ENCODE measurements around the gene ADAM12. TPM values are rescaled to one million over a fixed set of nuclear protein-coding genes. Genes with fewer than 3 reads are reported as not detected.

The ADAM12 gene
- total and polyA plus RNA-seq, 2 donors (not counting 3 experiments of a cell fraction or from before 2014, with no cell fraction given): 0.22 to 0.33 TPM

GRCh38 chr10:126243971-126244370 is 144.3 kb downstream of the ADAM12 start:
- dilution Hi-C loops (cut with MboI; ENCODE audit: extremely low pct_ligation_motif_present, low sequenced_read_pairs) (no loop called here), intact Hi-C loops (cut with micrococcal nuclease) (no loop called here)
- no TSS peak for BruUV-seq (replicated peaks)
- CTCF ChIA-PET: no interaction called here
- Histone ChIP-seq H4K20me1 (replicated peaks; ENCODE audit: control insufficient read depth, extremely low read depth, insufficient read depth, low read length) (no peaks in the 10 kb centered on the region), H3K9ac (replicated peaks; ENCODE audit: extremely low read depth, insufficient read depth, low read length) (no peak overlapping the region), H3K9me1 (replicated peaks; ENCODE audit: control insufficient read depth, extremely low read depth, insufficient read depth, low read length) (no peaks in the 10 kb centered on the region), H2AFZ (ENCODE audit: low read depth, low read length) (no peak overlapping the region), H3K79me2 (ENCODE audit: control insufficient read depth, insufficient read depth, low read length) (no peaks in the 10 kb centered on the region), H3K27ac (ENCODE audit: insufficient read depth, low read depth, low read length) (no peak overlapping the region), H3K4me3 (replicated peaks in 1 of 3; ENCODE audit: insufficient read depth in 1 of 3, low read depth in 1 of 3, low read length in 3 of 3) (no peak overlapping the region), H3K4me1 (ENCODE audit: control insufficient read depth, extremely low read depth, insufficient read depth, low read length) (peaks cover 10% of the 10 kb centered on the region), H3K36me3 (ENCODE audit: control insufficient read depth in 2 of 2, extremely low read depth in 1 of 2, insufficient read depth in 2 of 2, low read length in 2 of 2) (no peaks in the 10 kb centered on the region), H3K4me2 (ENCODE audit: insufficient read depth, low read length) (no peak overlapping the region), H3K9me3 (replicated peaks; ENCODE audit: control insufficient read depth, insufficient read depth, low read length) (no peaks in the 10 kb centered on the region), H3K27me3 (ENCODE audit: control insufficient read depth in 2 of 2, insufficient read depth in 2 of 2, low read length in 2 of 2) (no peaks in the 10 kb centered on the region)
- POLR2A ChIA-PET: no interaction called here
- no peak for DNase-seq (ENCODE audit: low read depth, low spot score)
- FAIRE-seq: no peak
- TF ChIP-seq CTCF (IDR thresholded peaks at IDR 0.05; ENCODE audit: extremely low read depth in 1 of 2, insufficient read depth in 1 of 2, low read depth in 1 of 2, low read length in 2 of 2): no peak
- TF ChIP-seq, protein P1, sequence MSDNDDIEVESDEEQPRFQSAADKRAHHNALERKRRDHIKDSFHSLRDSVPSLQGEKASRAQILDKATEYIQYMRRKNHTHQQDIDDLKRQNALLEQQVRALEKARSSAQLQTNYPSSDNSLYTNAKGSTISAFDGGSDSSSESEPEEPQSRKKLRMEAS (IDR thresholded peaks at IDR 0.05; ENCODE audit: insufficient read depth, insufficient read length): no peak
- no peak for TF ChIP-seq POLR2AphosphoS5 (IDR thresholded peaks at IDR 0.05; ENCODE audit: insufficient read depth, low read depth, low read length)
- TF ChIP-seq JUN (IDR thresholded peaks at IDR 0.05; ENCODE audit: borderline replicate concordance, insufficient read depth, insufficient read length, low read depth): no peak
- TF ChIP-seq MYC (IDR thresholded peaks at IDR 0.05; ENCODE audit: low read depth, low read length): no peak
- TF ChIP-seq FOS (IDR thresholded peaks at IDR 0.05; ENCODE audit: borderline replicate concordance, insufficient read depth, low read length): no peak

DNA sequence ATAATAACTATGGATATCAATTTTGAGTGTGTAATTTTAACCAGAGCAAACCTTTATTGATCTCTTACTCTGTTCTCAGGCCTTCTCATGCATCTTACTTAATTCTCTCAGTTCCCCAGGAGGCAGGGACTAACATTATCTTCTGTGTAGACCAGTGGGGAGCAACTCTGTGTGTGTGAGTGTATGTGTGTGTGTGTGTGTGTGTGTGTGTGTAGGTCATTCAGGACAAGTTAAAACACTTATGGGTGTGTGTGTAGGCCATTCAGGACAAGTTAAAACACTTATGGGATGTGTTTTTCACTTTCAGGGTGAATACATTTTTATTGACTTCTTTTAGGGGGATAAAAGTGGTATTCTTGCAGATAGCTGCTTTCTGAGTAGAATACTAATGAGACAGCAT is 145.0 kb downstream of the ADAM12 start:
- Histone ChIP-seq H3K9me1 (replicated peaks; ENCODE audit: control insufficient read depth, extremely low read depth, insufficient read depth, low read length) (no peaks in the 10 kb centered on the region), H4K20me1 (replicated peaks; ENCODE audit: control insufficient read depth, extremely low read depth, insufficient read depth, low read length) (no peaks in the 10 kb centered on the region), H3K4me1 (ENCODE audit: control insufficient read depth, extremely low read depth, insufficient read depth, low read length) (peaks cover 10% of the 10 kb centered on the region), H3K4me2 (ENCODE audit: insufficient read depth, low read length) (no peak overlapping the region), H3K27ac (ENCODE audit: insufficient read depth, low read depth, low read length) (no peak overlapping the region), H3K4me3 (replicated peaks in 1 of 3; ENCODE audit: insufficient read depth in 1 of 3, low read depth in 1 of 3, low read length in 3 of 3) (no peak overlapping the region), H2AFZ (ENCODE audit: low read depth, low read length) (no peak overlapping the region), H3K9me3 (replicated peaks; ENCODE audit: control insufficient read depth, insufficient read depth, low read length) (no peaks in the 10 kb centered on the region), H3K79me2 (ENCODE audit: control insufficient read depth, insufficient read depth, low read length) (no peaks in the 10 kb centered on the region), H3K36me3 (ENCODE audit: control insufficient read depth in 2 of 2, extremely low read depth in 1 of 2, insufficient read depth in 2 of 2, low read length in 2 of 2) (no peaks in the 10 kb centered on the region), H3K27me3 (ENCODE audit: control insufficient read depth in 2 of 2, insufficient read depth in 2 of 2, low read length in 2 of 2) (no peaks in the 10 kb centered on the region), H3K9ac (replicated peaks; ENCODE audit: extremely low read depth, insufficient read depth, low read length) (no peak overlapping the region)
- intact Hi-C loops (cut with micrococcal nuclease): no loop called here
- POLR2A ChIA-PET: no interaction called here
- CTCF ChIA-PET: no interaction called here
- TF ChIP-seq EZH2 (IDR thresholded peaks at IDR 0.05; ENCODE audit: borderline replicate concordance, low read depth, low read length, severe bottlenecking): no peak
- no peak for TF ChIP-seq GATA2 (IDR thresholded peaks at IDR 0.05; ENCODE audit: insufficient read depth, insufficient read length, low read depth, low read length)
- no TSS peak for BruUV-seq (replicated peaks)
- FAIRE-seq (no peak), DNase-seq (ENCODE audit: low read depth, low spot score) (no peak)
- dilution Hi-C loops (cut with MboI; ENCODE audit: extremely low pct_ligation_motif_present, low sequenced_read_pairs): no loop called here
